Effector memory CD4-positive, alpha-beta T cell (primary cell): ENCODE results near the gene C2orf68.
"Not testable (repeated sequence)": the region's sequence is repeated elsewhere in the genome, so short reads cannot be mapped to it uniquely, and the experiment has no call there.

ENCODE experiments used
- DNase-seq, 3 donors: peaks; one replicate each; pipeline ENCODE4 v3.0.0-alpha.2; 2020
- H3K27ac ChIP-seq: 2 replicates; pipeline ENCODE4 v1.7.0; 2013; ENCODE audit warnings: mild to moderate bottlenecking, low read length, moderate library complexity; ENCODE audit not compliant: insufficient read depth, poor library complexity, severe bottlenecking
- H3K27me3 ChIP-seq: replicated peaks from 2 replicates; pipeline ENCODE4 v1.7.0; 2013; ENCODE audit warnings: mild to moderate bottlenecking, low read length; ENCODE audit not compliant: insufficient read depth, control insufficient read depth, poor library complexity, severe bottlenecking
- H3K36me3 ChIP-seq: 2 replicates; pipeline ENCODE4 v1.7.0; 2013; ENCODE audit warnings: mild to moderate bottlenecking, low read length, moderate library complexity; ENCODE audit not compliant: control insufficient read depth, insufficient read depth
- H3K4me1 ChIP-seq: 2 replicates; pipeline ENCODE4 v1.7.0; 2013; ENCODE audit warnings: low read length, mild to moderate bottlenecking; ENCODE audit not compliant: control insufficient read depth, insufficient read depth, poor library complexity, severe bottlenecking
- H3K4me3 ChIP-seq: 2 replicates; pipeline ENCODE4 v1.7.0; 2013; ENCODE audit warnings: low read length, low read depth, mild to moderate bottlenecking; ENCODE audit not compliant: insufficient read depth, poor library complexity, severe bottlenecking
- H3K9me3 ChIP-seq: 2 replicates; pipeline ENCODE4 v1.7.0; 2013; ENCODE audit warnings: mild to moderate bottlenecking, low read length, moderate library complexity; ENCODE audit not compliant: control insufficient read depth

Gene C2orf68

GRCh38 chr2:85593023-85593422 is 18.8 kb downstream of the C2orf68 start:
- H3K36me3 ChIP-seq: peaks cover 13% of the 10 kb centered on the region
- no peaks in the 10 kb centered on the region for H3K9me3 ChIP-seq
- H3K27me3 ChIP-seq: no peaks in the 10 kb centered on the region
- H3K27ac ChIP-seq: no peak overlapping the region
- H3K4me3 ChIP-seq: no peak overlapping the region
- DNase-seq: no peak
- peaks cover 13% of the 10 kb centered on the region for H3K4me1 ChIP-seq

- H3K4me1 ChIP-seq: peaks cover 13% of the 10 kb centered on the region
Observed at GRCh38 chr2:85592299-85592698, 19.6 kb downstream of the C2orf68 start.

GRCh38 chr2:85591563-85591962 is 20.3 kb downstream of the C2orf68 start:
- Histone ChIP-seq H3K4me3 (no peak overlapping the region), H3K9me3 (no peaks in the 10 kb centered on the region), H3K36me3 (peaks cover under 1% of the 10 kb centered on the region), H3K4me1 (peaks cover 11% of the 10 kb centered on the region), H3K27ac (no peak overlapping the region), H3K27me3 (no peaks in the 10 kb centered on the region)
- DNase-seq: no peak

More at GRCh38 chr2:85592299-85592698, 19.6 kb downstream of the C2orf68 start:
- DNase-seq, H3K9me3 ChIP-seq, H3K4me3 ChIP-seq, H3K27ac ChIP-seq, H3K27me3 ChIP-seq, H3K36me3 ChIP-seq: not testable (repeated sequence)

- Histone ChIP-seq H3K4me3 (no peak overlapping the region), H3K4me1 (peaks cover 5% of the 10 kb centered on the region), H3K27ac (no peak overlapping the region), H3K9me3 (no peaks in the 10 kb centered on the region), H3K36me3 (no peaks in the 10 kb centered on the region), H3K27me3 (no peaks in the 10 kb centered on the region)
- DNase-seq: no peak
Observed at GRCh38 chr2:85590950-85591349, 20.9 kb downstream of the C2orf68 start.

- DNase-seq: no peak
- H3K27ac ChIP-seq: no peak overlapping the region
Observed at GRCh38 chr2:85589982-85590791, 21.7 kb downstream of the C2orf68 start.

GRCh38 chr2:85589181-85589580 is 22.7 kb downstream of the C2orf68 start:
- Histone ChIP-seq H3K4me3 (no peak overlapping the region), H3K4me1 (peaks cover 10% of the 10 kb centered on the region), H3K9me3 (no peaks in the 10 kb centered on the region), H3K27me3 (no peaks in the 10 kb centered on the region), H3K27ac (no peak overlapping the region), H3K36me3 (no peaks in the 10 kb centered on the region)
- no peak for DNase-seq

More at GRCh38 chr2:85589982-85590791, 21.7 kb downstream of the C2orf68 start:
- Histone ChIP-seq H3K9me3 (no peaks in the 10 kb centered on the region), H3K27me3 (no peaks in the 10 kb centered on the region), H3K4me3 (no peak overlapping the region), H3K4me1 (peaks cover 9% of the 10 kb centered on the region), H3K36me3 (no peaks in the 10 kb centered on the region)

GRCh38 chr2:85588645-85589044 is 23.2 kb downstream of the C2orf68 start:
- DNase-seq: no peak
- H3K36me3 ChIP-seq: no peaks in the 10 kb centered on the region
- no peaks in the 10 kb centered on the region for H3K9me3 ChIP-seq
- H3K27me3 ChIP-seq: no peaks in the 10 kb centered on the region
- peaks cover 10% of the 10 kb centered on the region for H3K4me1 ChIP-seq
- H3K4me3 ChIP-seq: no peak overlapping the region
- no peak overlapping the region for H3K27ac ChIP-seq

GRCh38 chr2:85588236-85588635 is 23.6 kb downstream of the C2orf68 start:
- no peaks in the 10 kb centered on the region for H3K9me3 ChIP-seq
- H3K27ac ChIP-seq: no peak overlapping the region
- no peak overlapping the region for H3K4me3 ChIP-seq
- DNase-seq: no peak
- no peaks in the 10 kb centered on the region for H3K36me3 ChIP-seq
- no peaks in the 10 kb centered on the region for H3K27me3 ChIP-seq
- H3K4me1 ChIP-seq: peaks cover 10% of the 10 kb centered on the region

- no peak overlapping the region for H3K27ac ChIP-seq
- peaks cover 10% of the 10 kb centered on the region for H3K4me1 ChIP-seq
- no peaks in the 10 kb centered on the region for H3K27me3 ChIP-seq
- peaks cover 13% of the 10 kb centered on the region for H3K36me3 ChIP-seq
- no peak overlapping the region for H3K4me3 ChIP-seq
- DNase-seq: no peak
- no peaks in the 10 kb centered on the region for H3K9me3 ChIP-seq
Observed at GRCh38 chr2:85585781-85586105, 26.1 kb downstream of the C2orf68 start.

- Histone ChIP-seq H3K4me1 (peaks cover 10% of the 10 kb centered on the region), H3K27ac (peak overlapping the region; percentile 72), H3K4me3 (peak overlapping the region; percentile 65), H3K27me3 (no peaks in the 10 kb centered on the region), H3K36me3 (peaks cover 13% of the 10 kb centered on the region), H3K9me3 (no peaks in the 10 kb centered on the region)
- no peak for DNase-seq
Observed at GRCh38 chr2:85584857-85585780, 26.7 kb downstream of the C2orf68 start.
